ENCODE results near the gene ADAM23.

The ADAM23 gene

GRCh38 chr2:206639636-206640035 is 196.3 kb downstream of the ADAM23 start:
- peak; percentile 6 for DNase-seq (ENCODE audit: low read depth, low spot score)

GRCh38 chr2:206641226-206641625 is 197.9 kb downstream of the ADAM23 start:
- DNase-seq (ENCODE audit: low read depth, low spot score): no peak

- peak; percentile 74 for DNase-seq (ENCODE audit: low read depth, low spot score)
Measured at GRCh38 chr2:206642075-206643025, 199.0 kb downstream of the ADAM23 start, which contains the start of gene FAM237A. Gene FAM237A, plus strand, starts transcription at chr2:206642487. Its CDS starts 1,750 bp downstream, at chr2:206644237.

GRCh38 chr2:206647985-206648384 is 204.7 kb downstream of the ADAM23 start:
- no peak for DNase-seq (ENCODE audit: low read depth, low spot score)

- no peak for DNase-seq (ENCODE audit: low read depth, low spot score)
Measured at GRCh38 chr2:206657087-206657486, 213.8 kb downstream of the ADAM23 start.

- no peak for DNase-seq (ENCODE audit: low read depth, low spot score)
Measured at GRCh38 chr2:206665251-206665650, 221.9 kb downstream of the ADAM23 start.

Measured in ELF-1 (cell line).